RPMI8226 (cell line): ENCODE results near the gene LYRM1.
"Not testable (repeated sequence)": the region's sequence is repeated elsewhere in the genome, so short reads cannot be mapped to it uniquely, and the experiment has no call there.

Source experiments
- DNase-seq: peaks from one replicate; pipeline ENCODE4 v3.0.0-alpha.2; 2015

Gene LYRM1, protein sequence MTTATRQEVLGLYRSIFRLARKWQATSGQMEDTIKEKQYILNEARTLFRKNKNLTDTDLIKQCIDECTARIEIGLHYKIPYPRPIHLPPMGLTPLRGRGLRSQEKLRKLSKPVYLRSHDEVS

DNA sequence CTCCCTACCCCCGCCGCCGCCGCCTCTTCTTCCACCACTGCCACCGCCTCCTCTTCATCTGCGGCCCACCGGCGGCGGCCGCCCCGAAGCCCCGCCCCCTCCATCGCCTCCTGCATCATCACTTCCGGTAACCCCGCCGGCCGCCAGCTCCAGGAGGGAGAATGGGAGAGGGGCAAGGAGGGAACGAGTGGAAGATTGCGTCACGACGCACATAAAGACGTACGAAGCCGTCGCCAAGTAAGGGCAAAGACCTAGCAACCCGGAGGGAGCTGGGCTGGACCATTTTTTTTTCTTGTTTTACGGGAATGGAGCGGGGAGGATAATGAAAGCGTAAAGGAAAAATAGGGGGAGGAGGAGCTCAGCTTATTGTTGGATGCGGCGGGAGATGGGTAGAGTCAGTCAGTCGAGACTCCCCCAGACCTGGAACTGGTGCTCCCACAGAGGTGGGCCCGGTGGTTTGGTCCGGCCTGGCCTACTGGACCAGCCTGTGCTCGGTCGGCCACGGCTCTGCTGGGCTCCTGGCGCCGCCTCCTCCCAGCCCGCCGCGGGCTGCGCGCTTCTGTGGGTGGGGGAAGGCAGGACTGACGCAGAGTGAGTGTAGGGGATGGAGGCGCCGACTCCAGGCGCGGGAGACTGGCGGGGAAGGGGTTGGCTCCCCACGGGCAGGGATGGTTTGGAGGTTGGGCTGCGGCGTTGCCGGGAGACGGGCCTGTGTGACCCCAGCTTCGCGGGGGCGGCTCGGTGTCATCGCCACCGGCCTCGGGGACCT is at the start of gene LYRM1, which contains the start of gene DCUN1D3:
Gene LYRM1 (plus strand): TSS at position 473 of the 769 bp plus-strand sequence. CDS start 14,785 bp downstream, outside the sequence.
Gene DCUN1D3 (minus strand): TSS at position 60 of the 769 bp plus-strand sequence. CDS start 37,820 bp downstream, outside the sequence.
- DNase-seq, result peak; percentile 94

DNA sequence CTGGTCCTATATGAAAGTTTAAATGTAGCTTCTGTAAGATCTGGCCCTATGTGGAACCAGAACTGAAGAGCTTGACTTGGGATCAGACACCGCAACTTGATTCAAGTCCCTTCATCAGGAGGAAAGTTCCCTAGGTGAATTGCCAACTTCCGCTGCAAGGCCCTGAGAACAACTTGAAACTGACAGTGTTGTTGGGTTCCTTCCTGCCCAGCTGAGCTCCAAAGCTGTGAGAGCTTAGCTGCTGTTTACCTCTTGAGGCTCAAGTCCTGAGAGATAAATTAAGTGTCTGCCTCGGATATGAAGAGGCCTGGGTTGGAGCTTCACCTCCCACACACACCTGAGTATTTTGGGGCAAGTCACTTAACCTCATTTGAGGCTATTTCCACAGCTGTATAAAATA is 49.6 kb upstream of the LYRM1 start:
- DNase-seq, result no peak

DNA sequence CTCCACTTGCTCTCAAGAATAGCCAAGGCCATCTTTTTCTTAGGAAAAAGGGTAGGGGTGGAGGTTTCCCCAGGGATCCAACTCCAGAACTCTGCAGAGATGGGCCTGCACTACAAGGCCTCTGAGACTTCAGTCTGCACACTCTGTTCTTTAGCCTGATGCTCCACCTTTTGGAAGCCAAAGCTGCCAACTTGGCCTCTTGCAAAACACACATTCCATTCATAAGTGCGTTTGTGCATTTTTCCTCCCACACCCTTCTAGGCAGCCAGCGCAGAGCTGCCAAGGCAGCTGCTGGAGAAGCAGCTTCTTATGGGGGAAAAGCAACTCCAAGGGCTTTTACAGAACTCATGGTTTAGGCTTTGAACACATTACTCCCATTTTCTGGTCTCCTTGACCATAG is 49.0 kb upstream of the LYRM1 start:
- DNase-seq, result no peak

DNA sequence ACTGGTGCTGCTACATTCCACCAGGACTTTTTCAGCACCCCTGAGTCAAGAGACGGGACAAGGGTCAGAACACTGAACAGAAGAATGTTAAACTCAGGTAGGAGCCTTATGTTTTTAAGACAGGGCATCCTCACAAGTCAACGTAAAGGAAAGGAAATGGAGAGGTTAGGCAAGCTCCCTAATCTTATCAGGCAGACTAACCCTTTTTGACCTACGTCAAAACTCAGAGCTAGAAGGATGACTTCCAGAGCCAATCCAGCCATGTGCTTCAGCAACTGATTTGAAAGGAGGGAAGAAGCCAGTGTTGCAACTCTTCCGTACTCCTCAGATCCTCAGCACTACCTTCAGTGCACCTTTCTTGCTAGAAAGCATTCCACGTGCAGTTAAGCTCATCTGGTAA is 47.4 kb upstream of the LYRM1 start:
- no peak for DNase-seq

DNA sequence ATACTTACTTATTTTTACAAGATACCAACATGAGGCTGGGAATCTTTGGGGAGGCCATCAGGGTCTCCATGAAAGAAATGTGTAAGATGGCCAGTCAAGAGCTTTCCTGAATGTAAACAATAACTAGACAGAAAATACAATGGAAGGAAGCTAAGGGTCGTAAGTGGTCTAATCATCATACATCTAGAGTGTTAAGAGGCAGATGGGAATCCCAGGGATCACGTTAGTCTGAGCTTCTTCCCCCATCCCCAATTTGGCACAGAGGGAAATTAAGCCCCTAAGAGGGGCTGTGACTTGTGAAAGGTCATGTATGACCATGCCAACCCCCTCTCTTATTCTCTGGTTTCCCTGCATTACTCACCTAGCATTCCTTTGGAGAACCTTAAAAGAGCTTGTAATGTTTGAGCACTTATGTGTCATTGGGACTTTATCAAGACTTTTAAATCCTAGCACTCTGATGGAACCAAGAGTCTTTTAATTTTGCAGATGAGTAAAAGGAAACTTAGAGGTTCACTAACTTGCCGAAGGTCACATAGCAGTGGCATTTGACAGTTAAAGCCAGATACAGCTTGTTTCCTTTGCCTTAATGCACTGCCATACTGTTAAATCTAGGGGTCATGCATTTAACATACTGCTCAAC is 46.5 kb upstream of the LYRM1 start:
- DNase-seq, result no peak

DNA sequence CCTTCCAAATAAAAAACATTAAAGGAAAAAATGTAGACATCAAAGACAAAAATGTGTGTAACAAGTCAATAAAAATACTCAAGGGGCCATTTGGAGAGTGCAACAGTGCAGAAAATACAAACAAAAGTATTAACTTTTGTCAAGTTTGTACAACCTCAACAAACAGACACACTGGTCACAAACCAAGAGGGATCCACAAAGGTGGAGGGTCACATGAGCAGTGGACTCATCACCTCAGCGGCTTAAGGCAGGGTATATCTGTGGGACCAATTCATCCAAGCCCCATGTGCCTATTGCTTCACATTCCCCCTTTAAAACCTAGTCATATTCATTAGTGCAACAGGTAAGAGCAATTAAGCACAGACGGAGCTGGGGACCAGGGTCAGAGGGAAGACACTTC is 45.6 kb upstream of the LYRM1 start:
- no peak for DNase-seq

DNA sequence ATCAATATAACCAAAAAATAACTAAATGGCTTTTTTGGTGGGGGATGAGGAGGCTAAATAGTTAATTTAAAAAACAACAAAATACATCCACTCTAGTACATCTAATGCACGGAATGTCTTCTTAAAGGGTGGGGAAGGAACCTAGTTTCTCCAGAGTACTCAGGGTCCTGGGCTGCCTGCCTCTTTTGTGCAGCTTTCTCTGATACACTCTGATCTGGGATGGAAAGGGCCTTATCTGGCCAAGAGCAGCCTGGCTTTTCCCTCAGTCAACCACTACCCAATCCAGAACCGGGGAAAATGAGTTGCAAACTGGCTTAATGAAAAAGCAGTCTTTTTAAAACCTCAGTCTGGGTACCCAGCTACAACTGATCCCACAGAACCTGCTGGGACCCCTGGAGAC is 43.3 kb upstream of the LYRM1 start:
- DNase-seq, result no peak

DNA sequence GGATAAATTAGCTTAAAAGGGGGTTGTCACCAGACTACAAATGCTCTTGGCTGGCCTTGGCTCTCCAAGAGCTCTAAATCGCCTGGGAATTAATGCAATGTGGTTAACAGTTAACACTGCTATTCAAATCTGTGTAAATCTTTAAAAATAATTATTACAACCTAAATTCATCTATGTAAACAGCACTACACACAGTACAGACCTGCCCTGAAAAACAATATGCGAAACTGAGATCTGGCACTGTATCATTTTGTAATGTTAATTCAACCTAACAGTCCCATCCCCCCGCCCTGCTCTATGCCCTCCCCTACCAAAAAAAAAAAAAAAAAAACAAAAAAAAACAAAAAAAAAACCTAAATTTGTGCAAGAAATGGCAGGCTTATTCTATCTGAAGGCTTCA is 41.3 kb upstream of the LYRM1 start:
- no peak for DNase-seq

DNA sequence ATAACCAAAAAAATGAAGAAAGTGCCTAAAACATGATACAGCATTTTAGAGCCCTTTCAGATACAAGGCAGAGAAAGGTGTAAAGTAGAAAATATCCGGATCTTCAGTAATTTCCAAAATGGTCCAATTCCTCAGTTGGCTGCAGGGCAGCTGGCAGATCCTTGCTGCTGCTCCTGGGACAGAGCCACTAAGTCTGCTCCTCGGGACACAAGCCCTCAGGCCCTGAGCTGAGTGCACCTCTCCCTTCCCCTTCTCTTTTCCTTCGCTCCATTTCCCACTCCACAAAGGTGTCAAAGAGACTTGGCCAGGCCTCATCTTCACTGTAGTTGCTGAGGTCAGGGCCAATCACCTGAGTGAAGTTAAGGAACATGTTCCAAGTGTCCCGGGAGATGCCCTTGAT is 40.9 kb upstream of the LYRM1 start:
- no peak for DNase-seq

DNA sequence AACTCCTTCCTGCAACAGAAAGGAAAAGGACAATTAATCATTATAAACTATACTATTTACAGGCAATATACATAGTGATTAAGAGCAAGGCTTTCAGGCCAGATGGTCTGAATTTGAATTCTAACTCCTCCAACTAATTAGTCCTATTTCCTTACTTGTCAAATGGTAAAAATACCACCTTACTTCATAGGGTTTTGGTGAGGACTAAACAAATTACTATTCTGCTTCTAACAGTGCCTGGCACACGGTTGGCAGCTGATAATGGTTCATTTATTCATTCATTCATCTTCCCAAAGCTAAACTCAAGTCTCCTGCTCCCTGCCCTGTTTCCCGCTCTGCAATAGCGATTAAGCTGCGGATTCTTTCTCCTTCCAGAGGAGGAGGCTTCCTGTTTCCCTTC is 40.2 kb upstream of the LYRM1 start:
- DNase-seq, result no peak

DNA sequence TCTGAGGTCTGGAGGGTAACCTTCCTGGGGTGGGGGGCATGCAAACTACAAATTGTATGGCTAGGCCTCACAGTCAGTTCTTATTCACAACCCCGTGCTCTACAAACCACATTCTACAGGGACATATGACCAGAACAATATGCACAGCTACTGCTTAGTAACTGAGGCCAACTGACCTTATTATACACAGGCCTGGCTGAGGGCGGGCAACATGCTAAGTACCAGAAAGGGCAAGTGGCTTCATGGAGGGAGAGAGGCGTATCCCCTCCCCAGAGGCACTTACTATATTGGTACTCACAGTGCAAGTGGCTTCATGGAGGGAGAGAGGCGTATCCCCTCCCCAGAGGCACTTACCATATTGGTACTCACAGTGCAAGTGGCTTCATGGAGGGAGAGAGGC is 39.6 kb upstream of the LYRM1 start:
- DNase-seq, result not testable (repeated sequence)

DNA sequence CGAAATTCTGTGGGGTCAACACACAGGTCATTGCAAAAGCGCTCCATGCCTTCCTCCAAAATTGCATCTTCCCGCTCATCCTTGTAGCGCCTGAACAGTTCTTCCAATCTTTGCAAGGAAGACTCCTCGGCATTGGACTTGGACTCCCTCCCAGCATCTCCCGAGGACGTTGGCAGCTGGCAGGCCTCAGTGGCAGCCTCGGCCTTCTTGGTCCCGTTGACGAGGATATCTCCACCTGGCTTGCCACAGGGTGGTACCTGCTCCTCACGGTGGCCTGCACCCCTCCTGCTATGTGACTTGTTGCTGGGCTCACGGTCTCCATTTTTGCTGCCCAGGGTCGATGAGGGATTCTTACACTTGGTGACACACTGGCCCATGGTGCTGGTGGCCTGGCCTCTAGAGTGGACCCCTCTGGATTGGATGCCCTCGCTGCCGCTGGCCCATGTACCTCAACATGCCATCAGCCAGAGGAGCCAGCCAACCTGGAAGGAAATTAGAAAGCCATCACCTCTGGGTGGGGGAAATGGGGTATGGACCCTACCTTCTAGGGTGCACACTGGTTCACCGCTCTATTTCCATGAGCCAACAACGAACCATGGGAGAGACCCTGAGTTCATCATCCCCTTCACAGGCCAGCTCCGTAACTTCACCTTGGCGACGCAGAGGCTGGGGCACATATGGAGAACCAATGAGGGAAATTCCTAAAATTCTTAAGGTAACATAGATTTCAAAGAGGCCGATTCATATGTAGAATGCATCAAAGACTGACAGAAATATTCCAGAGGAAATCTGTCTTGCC is 38.2 kb upstream of the LYRM1 start:
- DNase-seq, result no peak

DNA sequence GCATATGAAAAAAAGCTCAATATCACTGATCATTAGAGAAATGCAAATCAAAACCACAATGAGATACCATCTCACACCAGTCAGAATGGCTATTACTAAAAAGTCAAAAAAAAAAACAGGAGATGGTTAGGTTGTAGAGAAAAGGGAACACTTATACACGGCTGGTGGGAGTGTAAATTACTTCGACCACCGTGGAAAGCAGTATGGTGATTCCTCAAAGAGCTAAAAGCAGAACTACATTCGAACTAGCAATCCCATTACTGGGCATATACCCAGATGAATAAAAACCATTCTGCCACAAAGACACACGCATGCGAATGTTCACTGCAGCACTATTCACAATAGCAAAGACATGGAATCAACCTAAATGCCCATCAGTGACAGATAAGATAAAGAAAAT is 36.2 kb upstream of the LYRM1 start:
- DNase-seq, result not testable (repeated sequence)

DNA sequence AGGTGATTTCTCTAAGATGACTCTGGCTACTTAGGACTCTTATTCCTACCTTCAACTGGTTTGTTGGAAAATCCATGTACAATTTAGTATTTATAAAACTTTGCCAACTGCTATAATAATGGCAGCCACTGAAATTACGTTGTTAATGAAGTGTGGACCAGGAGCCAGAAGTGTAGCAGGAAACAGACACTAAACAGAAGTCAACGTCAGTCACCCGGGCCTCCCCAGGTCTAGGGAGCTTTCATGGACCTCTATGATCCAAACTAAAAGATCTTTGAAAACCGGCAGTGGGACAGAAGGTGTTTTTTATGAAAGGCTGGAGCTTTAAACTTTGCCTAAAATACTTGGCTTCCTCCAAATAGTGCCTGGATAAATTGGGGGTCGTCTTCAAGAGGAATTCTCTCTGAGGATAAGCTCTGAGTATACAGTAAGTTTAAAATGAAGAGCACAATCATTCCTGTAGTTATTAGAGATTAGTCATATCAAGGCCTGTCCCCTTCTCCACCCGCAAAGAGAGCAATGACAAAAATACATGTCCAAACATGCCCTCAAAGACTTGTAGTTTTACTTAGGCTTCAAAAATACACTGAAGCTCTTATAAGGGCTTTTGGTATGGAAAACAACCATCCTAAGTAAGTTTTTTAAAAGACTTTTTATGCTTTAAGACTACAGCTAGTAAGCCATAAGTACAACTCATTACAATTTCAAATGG is 35.0 kb upstream of the LYRM1 start:
- no peak for DNase-seq

DNA sequence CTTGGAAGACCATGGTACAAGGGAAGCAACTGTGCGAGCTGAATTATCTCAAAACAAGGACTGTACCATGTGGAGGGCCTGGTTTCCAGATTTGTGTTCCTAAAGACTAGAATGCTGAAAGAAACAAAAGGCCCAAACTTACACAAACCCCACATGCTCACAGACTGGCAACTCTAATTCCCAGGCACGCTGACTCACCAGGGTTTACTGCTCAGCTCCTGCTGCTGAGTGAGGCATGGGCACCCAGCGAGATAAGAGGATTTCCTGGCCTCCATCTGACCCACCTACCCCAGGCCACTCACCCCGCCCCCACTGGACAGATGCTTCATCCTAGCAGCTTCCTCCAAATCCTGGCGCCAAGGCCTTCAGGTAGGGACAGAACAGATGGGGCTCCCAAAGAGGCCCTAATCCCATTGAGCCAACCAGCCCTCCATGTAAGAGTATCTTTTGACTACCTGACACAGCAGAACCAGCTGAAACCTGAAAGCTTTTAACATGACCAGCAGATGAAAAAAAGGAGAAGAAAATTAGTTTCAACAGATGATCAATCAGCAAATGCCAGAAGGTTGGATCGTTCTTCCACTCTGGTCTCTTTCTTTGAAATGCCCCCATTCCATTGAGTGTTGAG is 34.3 kb upstream of the LYRM1 start:
- no peak for DNase-seq

DNA sequence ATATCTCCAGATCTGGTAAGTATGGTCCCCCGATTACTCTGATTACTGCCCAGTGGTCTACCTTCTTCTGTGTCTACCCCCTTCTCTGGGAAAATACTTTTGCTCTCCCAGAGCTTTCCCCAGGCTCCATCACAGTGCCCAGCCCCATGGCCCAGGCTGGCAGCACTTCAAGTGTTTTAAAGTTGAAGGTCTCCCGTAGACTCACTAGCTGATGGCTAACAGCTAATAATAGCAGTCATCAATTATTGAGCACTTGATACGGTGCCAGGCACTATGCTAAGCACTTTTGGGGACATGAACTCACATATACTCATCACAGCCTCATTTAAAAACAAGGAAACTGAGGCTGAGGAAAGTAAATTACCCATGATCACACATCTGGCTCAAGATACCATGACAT is 33.8 kb upstream of the LYRM1 start:
- no peak for DNase-seq

DNA sequence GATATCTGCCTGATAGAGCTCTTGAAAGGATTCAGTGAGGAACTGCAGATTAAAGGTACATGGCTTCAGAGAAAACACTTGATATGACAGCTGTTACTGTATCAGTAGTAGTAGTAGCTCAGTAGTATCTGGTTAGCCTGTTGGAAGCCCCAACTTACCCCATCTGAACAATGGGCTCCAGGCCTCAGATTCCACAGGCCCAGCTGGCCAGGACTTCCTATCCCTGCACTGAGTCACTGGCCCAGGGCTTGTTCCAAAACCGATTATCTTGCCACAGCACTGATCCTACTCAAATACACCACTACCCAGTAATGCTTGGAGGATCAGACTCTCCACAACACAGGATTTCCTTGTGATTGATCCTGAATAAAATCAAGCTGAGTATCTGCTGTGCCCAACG is 33.0 kb upstream of the LYRM1 start:
- no peak for DNase-seq

DNA sequence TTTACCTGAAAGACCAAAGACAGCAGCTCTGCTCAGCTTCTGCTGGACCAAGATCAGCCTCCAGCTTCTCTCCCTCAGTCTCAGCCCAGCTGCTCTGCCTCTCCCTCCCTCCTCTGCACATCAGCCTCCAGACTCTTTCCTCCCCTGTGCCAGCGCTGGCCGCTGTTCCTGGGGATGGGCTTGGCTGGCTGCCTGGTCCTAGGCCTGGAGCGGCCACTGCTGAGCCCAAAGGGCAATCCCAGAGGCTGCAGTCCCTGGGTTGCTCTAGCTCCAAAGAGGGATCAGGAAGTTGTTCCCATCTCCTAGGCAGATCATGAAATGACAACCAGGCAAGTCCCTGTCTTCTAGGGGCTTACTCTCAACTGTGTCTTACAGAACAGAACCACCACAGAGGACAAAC is 31.7 kb upstream of the LYRM1 start:
- no peak for DNase-seq

DNA sequence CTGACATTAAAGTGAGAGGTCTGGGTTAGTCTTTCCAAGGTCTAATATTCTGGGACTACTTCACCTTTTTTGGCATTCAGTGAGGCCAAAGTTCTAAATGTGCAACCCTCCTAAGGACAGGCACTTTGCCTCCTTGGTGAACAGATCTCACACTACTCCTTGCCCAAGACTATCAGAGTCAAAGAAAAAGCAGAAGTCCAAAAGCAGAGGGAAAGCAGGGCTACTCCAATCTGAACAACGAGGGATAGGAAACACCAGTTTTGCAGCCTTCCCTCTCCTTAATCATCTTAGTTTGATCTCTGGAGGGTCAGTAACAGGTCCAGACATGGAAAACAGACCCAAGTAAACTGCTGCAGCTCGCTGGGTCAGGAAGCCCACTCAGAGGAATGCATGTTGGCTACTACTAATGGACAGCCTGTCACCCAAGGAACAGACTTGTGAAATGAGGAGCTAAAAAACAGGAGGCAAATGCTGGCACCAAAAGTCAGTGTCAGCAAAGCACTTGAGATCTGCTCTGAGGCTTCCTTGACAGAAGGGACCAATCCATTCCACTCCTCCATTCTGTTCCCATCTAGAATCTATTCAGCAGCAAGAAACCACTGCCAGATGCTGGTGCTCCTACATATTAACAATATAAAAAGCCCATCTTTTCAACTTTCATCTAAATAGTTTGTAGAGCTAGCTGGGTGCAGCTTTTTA is 30.3 kb upstream of the LYRM1 start:
- DNase-seq, result no peak

DNA sequence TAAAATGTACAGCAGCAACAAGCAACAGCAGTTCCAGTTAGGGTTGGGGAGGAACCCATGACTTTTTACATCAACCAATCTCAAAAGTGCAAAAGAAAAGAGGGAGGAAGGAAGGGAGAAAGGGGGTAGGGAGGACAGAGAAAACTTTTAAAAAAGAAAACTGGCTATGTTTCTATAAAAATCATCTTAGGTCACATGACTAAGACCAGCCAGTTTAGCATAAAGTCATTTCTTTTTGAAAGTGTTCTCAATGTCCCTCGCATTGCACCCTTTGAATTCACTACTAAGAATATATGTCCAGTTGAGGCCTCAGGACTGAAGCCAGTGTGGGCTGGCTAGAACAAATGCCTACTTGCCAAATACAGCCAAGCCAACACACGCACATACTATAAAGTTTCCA is 29.3 kb upstream of the LYRM1 start:
- DNase-seq, result no peak

DNA sequence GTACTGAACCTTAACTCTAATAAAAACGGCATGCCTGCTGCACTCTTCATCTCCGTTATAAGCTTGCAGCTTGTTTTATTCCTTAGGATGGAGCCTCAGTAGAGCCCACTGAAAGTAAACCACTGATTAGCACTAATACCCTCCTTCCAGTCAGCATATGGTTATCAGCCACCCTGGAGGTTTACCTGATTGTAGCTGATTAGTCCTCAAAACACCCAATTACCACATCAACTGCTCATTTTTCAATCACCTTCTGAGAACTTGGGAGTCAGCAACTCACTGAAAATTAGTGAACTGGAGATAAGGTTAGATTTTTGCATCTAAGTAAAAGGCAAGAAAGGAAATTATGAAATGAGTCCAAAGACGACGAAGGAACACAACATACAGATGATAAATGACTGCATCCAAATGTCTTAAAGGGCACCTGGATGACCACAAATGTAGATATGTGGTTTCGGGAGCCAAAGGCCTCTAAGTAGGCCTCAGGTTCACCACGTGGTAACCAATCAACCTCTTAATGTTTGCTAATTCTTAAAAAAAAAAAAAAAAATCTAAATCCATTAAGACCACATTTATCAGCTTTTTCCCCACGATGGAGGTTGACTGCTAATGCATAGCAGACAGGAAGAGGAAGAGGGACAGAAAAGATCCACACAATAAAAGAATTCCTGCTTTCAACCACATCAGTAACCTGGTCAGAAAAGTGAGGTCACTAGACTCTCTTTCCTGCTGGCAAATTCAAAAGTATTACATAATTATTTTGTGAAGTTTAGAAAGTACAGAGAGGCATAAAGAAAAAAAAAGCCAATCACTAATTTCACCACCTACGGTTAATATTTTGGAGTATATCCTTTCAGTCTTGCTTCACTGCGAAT is 28.4 kb upstream of the LYRM1 start:
- DNase-seq, result no peak
